Left hindlimb (tissue), 1 donor: ENCODE measurements around the gene ZC3H11A.
"Not testable (repeated sequence)": the region's sequence is repeated elsewhere in the genome, so short reads cannot be mapped to it uniquely, and the experiment has no call there.

Source experiments
- DNase-seq: peaks from one replicate; pipeline ENCODE4 v3.0.0-alpha.2; 2018

The ZC3H11A gene

DNA sequence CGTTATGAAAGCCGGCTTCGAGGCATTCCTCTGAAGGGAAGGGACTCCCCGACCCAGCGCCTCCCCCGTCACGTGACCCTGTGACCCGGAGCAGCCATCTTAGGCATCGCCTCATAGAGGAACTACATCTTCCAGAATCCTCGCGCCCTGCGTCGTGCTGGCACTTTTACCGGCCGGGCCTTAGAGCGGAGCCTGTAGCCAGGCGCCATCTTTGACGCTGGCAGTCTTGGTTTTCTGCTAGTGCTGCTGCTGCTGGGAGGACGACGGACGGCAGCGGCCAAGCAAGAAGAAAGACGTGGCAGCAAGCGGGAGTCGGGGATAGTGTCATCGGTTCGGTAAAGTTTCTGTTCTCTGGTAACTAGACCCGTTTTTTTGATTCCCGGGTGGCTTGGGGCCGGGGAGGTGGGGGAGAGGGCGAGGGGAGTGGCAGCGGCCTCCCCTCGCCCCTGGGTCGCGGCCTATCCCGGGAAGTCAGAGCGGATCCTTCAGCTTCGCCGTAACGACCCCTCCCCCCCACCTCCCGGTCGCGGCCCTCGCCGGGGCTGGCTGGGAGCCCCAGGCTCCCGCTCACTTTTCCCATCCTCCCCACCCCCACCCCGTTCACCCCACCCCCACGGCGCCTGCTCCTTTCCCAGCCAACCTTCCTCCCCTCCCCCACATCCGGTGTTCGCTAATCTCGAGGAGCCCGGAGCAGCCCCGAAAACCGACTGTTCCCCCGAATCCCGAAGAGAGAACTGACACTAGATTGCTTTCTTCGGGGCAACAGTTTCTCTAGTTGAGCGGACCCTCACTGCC is at the start of gene ZC3H11A, which contains the start of gene ZBED6:
Gene ZC3H11A, plus strand, starts transcription at position 183 of the 795 bp plus-strand sequence. CDS start 21,448 bp downstream, outside the sequence.
Gene ZBED6, plus strand, starts transcription at position 183 of the 795 bp plus-strand sequence. CDS start 1,900 bp downstream, outside the sequence.
- peak; percentile 99 for DNase-seq

DNA sequence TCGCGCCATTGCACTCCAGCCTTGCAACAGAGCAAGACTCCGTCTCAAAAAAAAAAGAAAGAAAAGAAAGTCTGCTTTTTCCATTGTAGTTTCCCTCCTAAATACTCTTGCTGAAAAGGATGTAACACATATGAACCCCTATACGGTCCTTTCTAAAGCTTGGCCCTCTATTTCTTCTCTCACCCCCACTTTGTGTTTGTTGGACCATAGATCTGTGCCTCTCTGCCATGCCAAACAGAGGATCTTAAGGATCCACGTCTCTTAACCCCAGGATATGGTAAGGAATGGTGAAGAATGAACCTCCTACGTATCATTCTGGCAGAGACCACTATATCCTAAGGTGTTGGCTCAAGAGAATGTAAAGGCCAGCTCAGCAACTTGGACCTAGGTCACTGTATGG is 49.1 kb upstream of the ZC3H11A start:
- DNase-seq, result no peak

- DNase-seq, result no peak
Measured at GRCh38 chr1:203751051-203751450, 44.4 kb upstream of the ZC3H11A start.

DNA sequence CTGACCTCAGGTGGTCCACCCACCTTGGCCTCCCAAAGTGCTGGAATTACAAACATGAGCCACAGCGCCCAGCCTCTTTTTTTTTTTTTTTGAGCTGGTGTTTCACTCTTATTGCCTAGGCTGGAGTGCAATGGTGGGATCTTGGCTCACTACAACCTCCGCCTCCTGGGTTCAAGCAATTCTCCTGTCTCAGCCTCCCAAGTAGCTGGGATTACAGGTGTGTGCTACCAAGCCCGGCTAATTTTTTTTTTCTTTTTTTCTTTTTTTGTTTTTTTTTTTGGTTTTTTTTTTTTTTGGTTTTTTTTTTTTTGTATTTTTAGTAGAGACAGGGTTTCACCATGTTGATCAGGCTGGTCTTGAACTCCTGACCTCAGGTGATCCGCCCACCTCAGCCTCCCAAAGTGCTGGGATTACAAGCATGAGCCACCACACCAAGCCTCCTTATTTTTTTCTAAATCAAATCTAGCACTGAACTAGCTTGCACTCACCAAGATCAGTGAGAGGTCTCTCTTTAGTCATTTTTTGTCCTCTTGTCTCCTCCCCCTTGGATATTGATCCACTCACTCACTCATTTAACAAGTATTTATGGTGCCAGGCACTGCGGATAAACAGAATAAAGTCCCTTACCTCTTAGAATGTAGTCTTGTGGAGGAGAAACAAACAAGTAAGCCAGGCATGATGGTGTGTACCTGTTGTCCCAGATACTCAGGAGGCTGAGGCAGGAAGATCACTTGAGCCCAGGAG is 43.6 kb upstream of the ZC3H11A start:
- not testable (repeated sequence) for DNase-seq

- DNase-seq, result no peak
Measured at GRCh38 chr1:203754455-203754864, 41.0 kb upstream of the ZC3H11A start.

GRCh38 chr1:203756036-203756435 is 39.4 kb upstream of the ZC3H11A start:
- DNase-seq, result no peak

GRCh38 chr1:203758749-203759148 is 36.7 kb upstream of the ZC3H11A start:
- not testable (repeated sequence) for DNase-seq

DNA sequence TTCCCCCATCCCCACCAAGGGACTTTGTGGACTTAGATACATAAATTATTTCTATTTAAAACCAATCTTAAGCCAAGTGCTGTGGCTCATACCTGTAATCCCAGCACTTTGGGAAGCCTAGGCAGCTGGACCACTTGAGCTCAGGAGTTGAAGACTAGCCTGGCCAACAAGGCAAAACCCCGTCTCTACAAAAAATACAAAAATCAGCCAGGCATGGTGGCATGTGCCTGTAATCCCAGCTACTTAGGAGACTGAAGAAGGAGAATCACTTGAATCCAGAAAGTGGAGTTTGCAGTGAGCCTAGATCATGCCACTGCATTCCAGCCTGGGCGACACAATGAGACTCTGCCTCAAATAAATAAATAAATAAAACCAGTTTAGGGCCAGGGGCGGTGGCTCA is 34.9 kb upstream of the ZC3H11A start:
- DNase-seq, result no peak

GRCh38 chr1:203761958-203762357 is 33.5 kb upstream of the ZC3H11A start:
- DNase-seq, result not testable (repeated sequence)

GRCh38 chr1:203763505-203763904 is 31.9 kb upstream of the ZC3H11A start:
- DNase-seq, result no peak

GRCh38 chr1:203764105-203765028 is 31.1 kb upstream of the ZC3H11A start:
- DNase-seq, result no peak

GRCh38 chr1:203765029-203765837 is 30.2 kb upstream of the ZC3H11A start, which contains the start of gene LAX1:
Gene LAX1 (plus strand): TSS chr1:203765183. CDS start chr1:203765566, 383 bp downstream.
- no peak for DNase-seq

- no peak for DNase-seq
Measured at GRCh38 chr1:203768256-203768655, 27.2 kb upstream of the ZC3H11A start.

GRCh38 chr1:203769505-203770343 is 25.7 kb upstream of the ZC3H11A start:
- DNase-seq, result peak; percentile 79

- no peak for DNase-seq
Measured at GRCh38 chr1:203771901-203772301, 23.5 kb upstream of the ZC3H11A start.

DNA sequence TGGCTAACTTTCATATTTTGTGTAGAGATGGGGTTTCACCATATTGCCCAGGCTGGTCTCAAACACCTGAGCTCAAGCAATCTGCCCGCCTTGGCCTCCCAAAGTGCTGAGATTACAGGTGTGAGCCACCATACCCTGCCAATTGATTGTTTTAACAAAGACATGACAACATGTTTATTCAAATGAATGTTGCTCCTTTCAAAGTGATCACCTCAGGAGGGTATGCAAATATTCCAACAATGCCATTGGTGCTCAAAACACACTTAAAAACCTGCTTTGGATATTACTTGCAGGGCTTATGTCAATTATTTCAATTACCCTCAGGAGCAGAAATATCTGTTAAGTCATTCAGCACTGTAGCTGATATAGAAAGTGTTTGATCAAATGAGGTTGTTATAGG is 22.6 kb upstream of the ZC3H11A start:
- no peak for DNase-seq

DNA sequence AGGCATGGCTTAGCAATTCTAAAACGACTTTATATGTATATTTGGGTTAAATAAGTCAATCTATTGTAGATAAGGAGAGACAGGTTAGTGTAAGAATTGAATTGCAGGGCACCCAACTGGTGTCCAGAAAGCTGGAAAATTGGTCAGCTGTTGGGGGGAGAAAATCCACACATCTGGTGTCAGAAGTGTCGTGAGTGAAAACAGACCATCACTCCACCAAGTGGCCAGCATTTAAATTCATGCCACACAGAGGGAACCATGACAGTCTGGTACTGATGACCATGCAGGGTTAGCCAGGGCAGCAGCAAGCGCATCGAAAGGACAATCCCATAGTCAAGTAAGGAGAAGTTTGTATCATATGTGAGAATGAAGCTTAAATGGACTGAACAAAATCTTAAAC is 18.8 kb upstream of the ZC3H11A start:
- no peak for DNase-seq

DNA sequence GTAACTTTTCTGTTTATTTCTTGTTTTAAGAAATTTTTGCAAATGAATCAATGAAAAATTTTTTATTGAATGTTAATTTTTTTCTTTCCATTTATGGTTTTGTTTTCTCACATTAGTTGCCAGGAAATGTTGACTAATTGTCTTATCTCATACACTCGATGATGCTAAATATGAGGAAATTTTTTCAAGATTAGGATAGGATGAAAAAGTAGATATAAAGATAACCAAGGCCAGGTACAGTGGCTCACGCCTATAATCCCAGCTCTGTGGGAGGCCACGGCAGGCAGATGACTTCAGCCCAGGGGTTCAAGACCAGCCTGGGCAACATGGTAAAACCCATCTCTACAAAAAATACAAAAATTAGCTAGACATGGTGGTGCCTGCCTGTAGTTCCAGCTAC is 17.8 kb upstream of the ZC3H11A start:
- DNase-seq, result no peak

GRCh38 chr1:203778146-203778545 is 17.3 kb upstream of the ZC3H11A start:
- no peak for DNase-seq

GRCh38 chr1:203778789-203779188 is 16.6 kb upstream of the ZC3H11A start:
- no peak for DNase-seq

- DNase-seq, result no peak
Measured at GRCh38 chr1:203781962-203782361, 13.5 kb upstream of the ZC3H11A start.
